NOMO-1 treated with dmso at 0.1 percent for 144 hours (cell line): Measurements from ENCODE around the gene NOSTRIN.
"Not testable (repeated sequence)": the region's sequence is repeated elsewhere in the genome, so short reads cannot be mapped to it uniquely, and the experiment has no call there.

Source experiments
- DNase-seq: peaks from one replicate; lab custom pipeline; 2025; ENCODE audit not compliant: unreplicated experiment; lab: John Stamatoyannopoulos, UW

The NOSTRIN gene

GRCh38 chr2:168801961-168802858, at the start of gene NOSTRIN:
NOSTRIN (plus strand) TSS chr2:168802637; CDS start chr2:168802647, 10 bp downstream.
- DNase-seq = no peak

- DNase-seq = no peak
These were observed 48.6 kb upstream of the NOSTRIN start for GRCh38 chr2:168753765-168754329.

GRCh38 chr2:168757223-168757622, 45.2 kb upstream of the NOSTRIN start:
- peak; percentile 61 for DNase-seq

GRCh38 chr2:168758970-168759820, 43.2 kb upstream of the NOSTRIN start:
- DNase-seq = no peak

- no peak for DNase-seq
These were observed 37.0 kb upstream of the NOSTRIN start for GRCh38 chr2:168765401-168765800.

GRCh38 chr2:168766600-168766999, 35.8 kb upstream of the NOSTRIN start:
- DNase-seq = no peak

GRCh38 chr2:168767258-168767657, 35.2 kb upstream of the NOSTRIN start:
- DNase-seq = no peak

GRCh38 chr2:168768357-168768756, 34.1 kb upstream of the NOSTRIN start:
- not testable (repeated sequence) for DNase-seq

- no peak for DNase-seq
These were observed 31.6 kb upstream of the NOSTRIN start for GRCh38 chr2:168770796-168771195.

- no peak for DNase-seq
These were observed 29.7 kb upstream of the NOSTRIN start for GRCh38 chr2:168772704-168773103.

- DNase-seq = no peak
These were observed 29.3 kb upstream of the NOSTRIN start for GRCh38 chr2:168773128-168773527.

GRCh38 chr2:168773719-168774521, 28.5 kb upstream of the NOSTRIN start:
- DNase-seq = no peak

GRCh38 chr2:168775837-168776236, 26.6 kb upstream of the NOSTRIN start:
- DNase-seq = no peak

- DNase-seq = no peak
These were observed 21.8 kb upstream of the NOSTRIN start for GRCh38 chr2:168780669-168781071.

- DNase-seq = no peak
These were observed 21.1 kb upstream of the NOSTRIN start for GRCh38 chr2:168781191-168781817.

GRCh38 chr2:168782271-168782670, 20.2 kb upstream of the NOSTRIN start:
- no peak for DNase-seq

- DNase-seq = no peak
These were observed 17.4 kb upstream of the NOSTRIN start for GRCh38 chr2:168784993-168785392.

- no peak for DNase-seq
These were observed 15.2 kb upstream of the NOSTRIN start for GRCh38 chr2:168787098-168787781.

GRCh38 chr2:168787782-168788376, 14.6 kb upstream of the NOSTRIN start:
- DNase-seq = no peak
